Prostate gland (tissue), 2 donors: ENCODE measurements around the gene RNF103.

Experiments
- CTCF ChIP-seq, 4 experiments: fragments of 200-600 bp in 2 of 4; fragments of 450-650 bp in 2 of 4; sonication (generic) in 2 of 4; IDR thresholded peaks; 1 replicate in 3 of 4; 2 replicates in 1 of 4; pipeline ENCODE4 v1.5.1; 2016 to 2019; ENCODE audit warnings: antibody characterized with exemption in 4 of 4, mild to moderate bottlenecking in 2 of 4, moderate library complexity in 2 of 4
- POLR2A ChIP-seq: fragments of 450-650 bp; IDR thresholded peaks from one replicate; pipeline ENCODE4 v1.6.1; 2016; ENCODE audit warnings: antibody characterized with exemption, mild to moderate bottlenecking
- POLR2AphosphoS5 ChIP-seq: sonication (generic); formaldehyde crosslinking; IDR thresholded peaks from one replicate; pipeline ENCODE4 v1.6.1; 2017; ENCODE audit warnings: antibody characterized with exemption

- TF ChIP-seq CTCF (IDR thresholded peaks at IDR 0.05) = peak in 1 of 4 experiments; percentile 9
- TF ChIP-seq POLR2AphosphoS5 = peak; percentile 39
- TF ChIP-seq POLR2A = no peak
Observed at GRCh38 chr2:86621280-86621943, 2.3 kb downstream of the RNF103 start.
